GM06990 (cell line): ENCODE results near the gene APAF1.

Experiments used
- DNase-seq: peaks from one replicate; pipeline ENCODE4 v3.0.0-alpha.2; 2011; ENCODE audit not compliant: insufficient read length; ENCODE audit errors: extremely low read depth
- H3K27me3 ChIP-seq: replicated peaks from 2 replicates; pipeline ENCODE4 v1.6.0; 2011; ENCODE audit warnings: low read length; ENCODE audit not compliant: control insufficient read depth, insufficient read depth
- H3K36me3 ChIP-seq: 2 replicates; pipeline ENCODE4 v1.5.1; 2011; ENCODE audit warnings: low read length; ENCODE audit not compliant: control insufficient read depth, insufficient read depth
- H3K4me3 ChIP-seq: replicated peaks from 2 replicates; pipeline ENCODE4 v1.5.1; 2011; ENCODE audit warnings: low read depth, mild to moderate bottlenecking, control low read depth, low read length
- TF ChIP-seq, protein P1 (sequence below): IDR thresholded peaks from 2 replicates; pipeline ENCODE4 v1.5.1; 2011; ENCODE audit warnings: low read length, control low read depth, mild to moderate bottlenecking, inconsistent platforms; ENCODE audit not compliant: insufficient read depth, poor library complexity, severe bottlenecking

Gene APAF1

DNA sequence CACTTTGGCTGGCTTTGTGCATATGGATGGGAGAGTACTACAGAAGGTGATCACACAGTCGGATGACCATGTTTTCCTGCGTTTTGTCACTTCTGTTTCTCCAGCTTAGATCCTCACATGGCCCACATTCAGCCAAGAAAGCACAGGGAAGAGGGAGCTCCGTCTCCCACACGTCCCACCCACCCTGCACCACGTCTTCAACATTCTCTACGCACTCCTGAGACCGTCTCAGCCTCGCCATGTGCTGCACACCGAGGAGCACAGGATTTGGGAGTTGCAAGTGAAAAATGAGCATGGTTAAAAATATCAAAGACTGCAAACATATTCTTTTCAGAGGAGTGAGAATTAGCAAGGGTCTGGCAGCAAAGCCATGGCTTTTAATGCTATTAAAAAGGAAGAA lies 122.2 kb downstream of the APAF1 start:
- H3K27me3 ChIP-seq = no peaks in the 10 kb centered on the region; the same call in 1 of the 2 replicates
- no peak for DNase-seq
- H3K4me3 ChIP-seq = no peak overlapping the region
- H3K36me3 ChIP-seq = no peaks in the 10 kb centered on the region
- TF ChIP-seq, protein P1, sequence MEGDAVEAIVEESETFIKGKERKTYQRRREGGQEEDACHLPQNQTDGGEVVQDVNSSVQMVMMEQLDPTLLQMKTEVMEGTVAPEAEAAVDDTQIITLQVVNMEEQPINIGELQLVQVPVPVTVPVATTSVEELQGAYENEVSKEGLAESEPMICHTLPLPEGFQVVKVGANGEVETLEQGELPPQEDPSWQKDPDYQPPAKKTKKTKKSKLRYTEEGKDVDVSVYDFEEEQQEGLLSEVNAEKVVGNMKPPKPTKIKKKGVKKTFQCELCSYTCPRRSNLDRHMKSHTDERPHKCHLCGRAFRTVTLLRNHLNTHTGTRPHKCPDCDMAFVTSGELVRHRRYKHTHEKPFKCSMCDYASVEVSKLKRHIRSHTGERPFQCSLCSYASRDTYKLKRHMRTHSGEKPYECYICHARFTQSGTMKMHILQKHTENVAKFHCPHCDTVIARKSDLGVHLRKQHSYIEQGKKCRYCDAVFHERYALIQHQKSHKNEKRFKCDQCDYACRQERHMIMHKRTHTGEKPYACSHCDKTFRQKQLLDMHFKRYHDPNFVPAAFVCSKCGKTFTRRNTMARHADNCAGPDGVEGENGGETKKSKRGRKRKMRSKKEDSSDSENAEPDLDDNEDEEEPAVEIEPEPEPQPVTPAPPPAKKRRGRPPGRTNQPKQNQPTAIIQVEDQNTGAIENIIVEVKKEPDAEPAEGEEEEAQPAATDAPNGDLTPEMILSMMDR = no peak

DNA sequence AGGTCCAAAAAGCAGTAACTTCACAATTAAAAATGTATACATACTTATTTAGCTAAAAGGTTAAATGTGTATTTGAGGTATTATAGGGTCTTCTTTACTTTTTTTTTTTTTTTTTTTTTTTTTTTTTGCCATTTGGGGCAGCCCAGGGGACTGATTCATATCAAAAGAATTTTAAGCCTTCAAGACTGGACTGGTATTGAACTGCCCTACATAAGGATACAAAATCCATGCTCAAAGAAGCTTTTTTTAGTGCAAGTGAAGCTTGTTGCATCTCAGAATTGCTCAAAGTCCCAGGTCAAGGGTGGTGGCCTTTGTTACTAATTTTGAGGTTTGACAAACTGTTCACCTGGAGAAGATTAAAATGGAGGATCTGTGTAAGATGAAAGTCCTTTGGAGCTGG lies 124.0 kb downstream of the APAF1 start:
- H3K36me3 ChIP-seq = no peaks in the 10 kb centered on the region
- no peak for DNase-seq
- no peak overlapping the region for H3K4me3 ChIP-seq
- TF ChIP-seq, protein P1 = no peak
- H3K27me3 ChIP-seq = no peaks in the 10 kb centered on the region; the same call in 1 of the 2 replicates

DNA sequence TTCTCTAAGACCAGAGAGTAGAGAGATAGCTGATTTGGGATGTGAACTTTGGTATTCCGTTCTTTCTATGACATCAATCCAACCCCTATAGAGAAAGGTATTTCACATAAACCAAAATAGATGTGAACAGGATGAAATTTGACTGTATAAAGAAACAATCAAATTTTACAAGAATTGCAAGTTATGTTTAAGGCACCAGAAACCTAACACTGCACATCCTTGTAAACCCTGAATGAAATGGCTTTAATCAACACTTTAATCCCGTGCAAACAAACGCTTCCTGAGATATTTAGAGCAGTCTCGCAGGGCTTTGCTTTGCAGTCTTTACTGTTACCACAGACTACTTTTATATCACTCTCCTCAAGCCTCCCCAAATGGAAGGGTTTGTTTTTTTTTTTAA lies 125.1 kb downstream of the APAF1 start:
- TF ChIP-seq, protein P1 = no peak
- no peak for DNase-seq
- Histone ChIP-seq H3K36me3 (no peaks in the 10 kb centered on the region), H3K4me3 (no peak overlapping the region), H3K27me3 (no peaks in the 10 kb centered on the region; the same call in 1 of the 2 replicates)

GRCh38 chr12:98771811-98772752 lies 127.0 kb downstream of the APAF1 start:
- TF ChIP-seq, protein P1 = no peak
- no peak for DNase-seq
- H3K27me3 ChIP-seq = no peaks in the 10 kb centered on the region; the same call in 1 of the 2 replicates
- no peak overlapping the region for H3K4me3 ChIP-seq
- H3K36me3 ChIP-seq = no peaks in the 10 kb centered on the region

GRCh38 chr12:98772818-98773217 lies 127.7 kb downstream of the APAF1 start:
- H3K4me3 ChIP-seq = no peak overlapping the region
- no peak for DNase-seq
- H3K27me3 ChIP-seq = no peaks in the 10 kb centered on the region; the same call in none of the 2 replicates
- no peaks in the 10 kb centered on the region for H3K36me3 ChIP-seq
- TF ChIP-seq, protein P1 = no peak
